K562 (cell line): ENCODE results near the gene RUVBL2. TPM values are rescaled to one million over a fixed set of nuclear protein-coding genes. Genes with fewer than 3 reads are reported as not detected.
A peak's percentile ranks its signal among the peaks of the same experiment; 100 is the strongest.

Experiments used
- ATAC-seq: fragments of 200-7000 bp; cut with Tn5 transposase; 3 replicates; pipeline ENCODE4 v1.9.1; 2020; ENCODE audit warnings: moderate library complexity
- BruUV-seq: library from RNA; stranded (reverse); fragments of 400-500 nt; replicated peaks from 2 replicates; lab custom pipeline; 2021; lab: Mats Ljungman, UMichigan
- CTCF ChIA-PET: fragments of 300-600 bp; formaldehyde crosslinking; extraction: SDS; loops from one replicate; lab custom pipeline; 2021; ENCODE audit warnings: low intra/inter-chr PET ratio; lab: Yijun Ruan, JAX
- POLR2A ChIA-PET: fragments of 300-600, 350-650 bp; sonication (Branson Sonifier 250); formaldehyde crosslinking; extraction: SDS; loops from one replicate; lab custom pipeline; 2021; ENCODE audit warnings: antibody characterized with exemption, inconsistent platforms; lab: Yijun Ruan, JAX
- DNase-seq, 4 experiments: peaks; one replicate each; pipeline versions ENCODE4 v3.0.0 to v3.0.0-alpha.2; 2011 to 2018; ENCODE audit warnings: low spot score in 3 of 4, mixed read lengths in 3 of 4; ENCODE audit errors: extremely low read depth in 1 of 4
- FAIRE-seq: peaks from 2 replicates; lab custom pipeline; 2011; peaks lifted over from hg19 to GRCh38; lab: Jason Lieb, UNC
- H2AFZ ChIP-seq: 2 replicates; pipeline ENCODE4 v1.6.0; 2011; ENCODE audit warnings: low read depth, low read length, control low read depth, inconsistent platforms
- H3K27ac ChIP-seq: fragments of 200-600 bp; 3 replicates; pipeline ENCODE4 v1.8.0; 2011; ENCODE audit warnings: low read depth, mild to moderate bottlenecking, control low read depth, inconsistent platforms, low read length, moderate library complexity, mixed read lengths; ENCODE audit errors: extremely low read depth
- H3K27me3 ChIP-seq, 2 experiments: fragments of 300-600 bp in 1 of 2; 2 replicates in 1 of 2; 3 replicates in 1 of 2; pipeline versions ENCODE4 v1.6.0 to v1.8.0; 2011; ENCODE audit warnings: inconsistent platforms in 2 of 2, low read length in 2 of 2, mild to moderate bottlenecking in 1 of 2, mixed read lengths in 1 of 2, moderate library complexity in 1 of 2; ENCODE audit not compliant: control insufficient read depth in 2 of 2, insufficient read depth in 2 of 2
- H3K36me3 ChIP-seq: fragments of 300-600 bp; 3 replicates; pipeline ENCODE4 v1.8.0; 2011; ENCODE audit warnings: mild to moderate bottlenecking, low read length, inconsistent platforms; ENCODE audit not compliant: control insufficient read depth, insufficient read depth
- H3K4me1 ChIP-seq, 2 experiments: fragments of 200-600 bp in 1 of 2; replicated peaks in 1 of 2; 2 replicates in 1 of 2; 3 replicates in 1 of 2; pipeline versions ENCODE4 v1.5.1 to v1.8.0; 2011; ENCODE audit warnings: inconsistent platforms in 2 of 2, low read length in 2 of 2, mild to moderate bottlenecking in 1 of 2, mixed read lengths in 1 of 2, moderate library complexity in 1 of 2; ENCODE audit not compliant: control insufficient read depth in 2 of 2, insufficient read depth in 2 of 2
- H3K4me2 ChIP-seq: 2 replicates; pipeline ENCODE4 v1.6.1; 2011; ENCODE audit warnings: low read length, control low read depth, inconsistent platforms, mixed read lengths; ENCODE audit not compliant: insufficient read depth
- H3K4me3 ChIP-seq: fragments of 200-600 bp; sonication (generic), shearing (Covaris generic); 2 replicates; pipeline ENCODE4 v1.5.1; 2016; ENCODE audit warnings: control low read depth, inconsistent platforms
- H3K79me2 ChIP-seq: fragments of 200-600 bp; 3 replicates; pipeline ENCODE4 v1.8.0; 2011; ENCODE audit warnings: low read length, inconsistent platforms; ENCODE audit not compliant: control insufficient read depth, insufficient read depth
- H3K9ac ChIP-seq, 2 experiments: 2 replicates each; pipeline versions ENCODE4 v1.6.0 to v1.6.1; 2011; ENCODE audit warnings: low read depth in 2 of 2, low read length in 2 of 2, control low read depth in 1 of 2, inconsistent platforms in 1 of 2, mild to moderate bottlenecking in 1 of 2, mixed read lengths in 1 of 2; ENCODE audit not compliant: insufficient read depth in 1 of 2
- H3K9me1 ChIP-seq: one replicate; pipeline ENCODE4 v1.6.0; 2011; ENCODE audit warnings: inconsistent platforms, mild to moderate bottlenecking, low read length, moderate library complexity; ENCODE audit not compliant: control insufficient read depth, insufficient read depth
- H3K9me3 ChIP-seq: replicated peaks from 2 replicates; pipeline ENCODE4 v1.5.1; 2011; ENCODE audit warnings: low read depth, low read length, inconsistent platforms; ENCODE audit not compliant: control insufficient read depth, insufficient read depth
- H4K20me1 ChIP-seq: replicated peaks from 2 replicates; pipeline ENCODE4 v1.6.1; 2011; ENCODE audit warnings: low read length, inconsistent platforms, mixed read lengths; ENCODE audit not compliant: control insufficient read depth, insufficient read depth
- ETS2 ChIP-seq: IDR thresholded peaks from 2 replicates; pipeline ENCODE4 v1.6.1; 2016; ENCODE audit warnings: borderline replicate concordance, missing genetic modification characterization, mild to moderate bottlenecking, moderate library complexity, missing compliant biosample characterization; ENCODE audit not compliant: poor library complexity, severe bottlenecking
- NBN ChIP-seq: fragments of 450-650 bp; IDR thresholded peaks from 2 replicates; pipeline ENCODE4 v1.6.1; 2016; ENCODE audit warnings: low read depth, mild to moderate bottlenecking
- POLR2G ChIP-seq: fragments of 200-400 bp; formaldehyde crosslinking; IDR thresholded peaks from 2 replicates; pipeline ENCODE4 v1.6.1; 2017; ENCODE audit warnings: low read depth, mild to moderate bottlenecking, antibody characterized with exemption, low read length, moderate library complexity
- RBFOX2 ChIP-seq: fragments of 200-400 bp; formaldehyde crosslinking; IDR thresholded peaks from 2 replicates; pipeline ENCODE4 v1.6.1; 2017; ENCODE audit warnings: low read depth, mild to moderate bottlenecking, low read length, moderate library complexity
- TAF1 ChIP-seq: IDR thresholded peaks from 2 replicates; pipeline ENCODE4 v1.6.1; 2011; ENCODE audit warnings: mild to moderate bottlenecking, low read length, moderate library complexity; ENCODE audit not compliant: insufficient read depth, control insufficient read depth, severe bottlenecking; ENCODE audit errors: extremely low read depth
- TFE3 ChIP-seq: fragments of 450-650 bp; formaldehyde crosslinking; IDR thresholded peaks from 2 replicates; pipeline ENCODE4 v1.4.0; 2020; ENCODE audit warnings: mild to moderate bottlenecking, mixed read lengths
- ZKSCAN3 ChIP-seq: fragments of 250-450 bp; sonication (Bioruptor Pico); IDR thresholded peaks from 2 replicates; pipeline ENCODE4 v1.4.0; 2020
- WGBS: fragments of 100-300 bp; shearing (Covaris generic); methylation state at CpG from one replicate; pipeline ENCODE4 v1.1.6; 2016; ENCODE audit warnings: low coverage, mixed read lengths; ENCODE audit not compliant: insufficient coverage; ENCODE audit errors: missing lambda C conversion rate; 5-methylcytosine and 5-hydroxymethylcytosine counted together
- in situ Hi-C: fragments of 300-500 bp; cut with MboI; formaldehyde crosslinking; loops from 4 replicates; pipeline ENCODE4 v1.15.0; 2018; ENCODE audit warnings: inconsistent platforms, mixed read lengths
- intact Hi-C: fragments of 100-400 bp; cut with micrococcal nuclease; formaldehyde crosslinking; loops from 2 replicates; pipeline ENCODE4 v1.14.2; 2022
- polyA plus RNA-seq, 8 experiments: library from polyadenylated mRNA; depleted of rRNA in 4 of 8; stranded (reverse) in 5 of 8; unstranded in 3 of 8; fragments of >200 nt; fragmentation: Nextera tagmentation in 2 of 8; fragmentation: Illumina TruSeq in 1 of 8; extraction: Ambion mirVana in 2 of 8; extraction: Trizol in 1 of 8; gene quantifications; 2 replicates each; pipeline versions ENCODE4 v1.2.1 to v1.2.3, GENCODE V29; 2011 to 2014; ENCODE audit warnings: inconsistent platforms in 1 of 8, missing spikeins in 1 of 8
- total RNA-seq, 7 experiments: library from RNA; depleted of rRNA in 6 of 7; stranded (reverse); fragments of >200 nt in 6 of 7; fragmentation: Illumina TruSeq in 2 of 7; extraction: Trizol in 2 of 7; gene quantifications; 2 replicates each; pipeline versions ENCODE4 v1.2.1 to v1.2.3, GENCODE V29; 2011 to 2021; ENCODE audit warnings: low replicate concordance in 1 of 7
- TF ChIP-seq, protein P1 (sequence below): sonication (generic); formaldehyde crosslinking; IDR thresholded peaks from 2 replicates; pipeline ENCODE4 v1.8.0; 2022; ENCODE audit warnings: mild to moderate bottlenecking, missing genetic modification reagents
- TF ChIP-seq, protein P2 (sequence below): fragments of 250-450 bp; sonication (Bioruptor Pico); IDR thresholded peaks from 2 replicates; pipeline ENCODE4 v1.8.0; 2022; ENCODE audit warnings: moderate library complexity, mild to moderate bottlenecking, inconsistent platforms

RUVBL2 gene
- total and polyA plus RNA-seq, 9 of the 15 experiments (the other 6 are each of a cell fraction or from before 2014, with no cell fraction given) = 71.4 to 453 (median 237) TPM

GRCh38 chr19:49006905-49007304, 13.2 kb downstream of the RUVBL2 start:
- TF ChIP-seq POLR2G (peak; percentile 29; the same call in 1 of the 2 replicates), ZKSCAN3 (CRISPR knock-in tag) (no peak), RBFOX2 (peak; percentile 45)
- TF ChIP-seq, protein P1, sequence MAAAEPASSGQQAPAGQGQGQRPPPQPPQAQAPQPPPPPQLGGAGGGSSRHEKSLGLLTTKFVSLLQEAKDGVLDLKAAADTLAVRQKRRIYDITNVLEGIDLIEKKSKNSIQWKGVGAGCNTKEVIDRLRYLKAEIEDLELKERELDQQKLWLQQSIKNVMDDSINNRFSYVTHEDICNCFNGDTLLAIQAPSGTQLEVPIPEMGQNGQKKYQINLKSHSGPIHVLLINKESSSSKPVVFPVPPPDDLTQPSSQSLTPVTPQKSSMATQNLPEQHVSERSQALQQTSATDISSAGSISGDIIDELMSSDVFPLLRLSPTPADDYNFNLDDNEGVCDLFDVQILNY (CRISPR knock-in tag) = no peak
- TF ChIP-seq, all 486 proteins: peak for 2
- 98% methylated on average over 21 of the region's 22 CpGs for WGBS
- Histone ChIP-seq H2AFZ (no peak overlapping the region), H3K4me2 (no peak overlapping the region), H3K4me1 (peaks cover 0 to 6% of the 10 kb centered on the region in 2 experiments; a peak in 1 of 5 replicates), H3K9me3 (no peaks in the 10 kb centered on the region), H4K20me1 (no peaks in the 10 kb centered on the region), H3K9me1 (peaks cover 4% of the 10 kb centered on the region), H3K79me2 (no peaks in the 10 kb centered on the region), H3K27me3 (no peaks in the 10 kb centered on the region), H3K4me3 (no peak overlapping the region), H3K27ac (no peak overlapping the region), H3K36me3 (peaks cover 85% of the 10 kb centered on the region), H3K9ac (no peak overlapping the region)
- ChIA-PET POLR2A (interaction anchor here (1.3 kb wide), 2 partner anchors 9 to 13 kb away, joined by 4 to 5 read pairs; partner anchors contain the start of genes GYS1 and RUVBL2), CTCF (no interaction called here)
- in situ Hi-C loops = no loop called here
- no TSS peak for BruUV-seq
- intact Hi-C loops = no loop called here
- DNase-seq (no peak), ATAC-seq (no peak), FAIRE-seq (no peak)

DNA sequence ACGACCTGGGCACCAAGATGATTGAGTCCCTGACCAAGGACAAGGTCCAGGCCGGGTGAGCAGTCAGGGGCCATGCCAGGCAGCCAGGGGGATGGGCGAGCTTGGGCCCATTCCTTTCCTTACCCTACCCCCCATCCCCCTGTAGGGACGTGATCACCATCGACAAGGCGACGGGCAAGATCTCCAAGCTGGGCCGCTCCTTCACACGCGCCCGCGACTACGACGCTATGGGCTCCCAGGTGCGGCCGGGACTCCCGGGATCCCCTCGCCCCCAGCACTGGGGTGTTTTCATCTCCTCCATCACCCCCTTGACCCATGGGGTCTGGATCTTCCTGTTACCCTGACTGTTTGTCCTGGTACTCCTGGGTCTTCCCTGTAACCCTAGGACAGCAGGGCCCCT, 16.1 kb downstream of the RUVBL2 start:
- no peak overlapping the region for H3K27ac ChIP-seq
- H3K27me3 ChIP-seq = no peaks in the 10 kb centered on the region
- H3K36me3 ChIP-seq = peaks cover 84% of the 10 kb centered on the region
- H3K4me1 ChIP-seq = peaks cover 0 to 12% of the 10 kb centered on the region in 2 experiments; a peak in 2 of 5 replicates
- BruUV-seq = no TSS peak
- no peak overlapping the region for H2AFZ ChIP-seq
- in situ Hi-C loops = no loop called here
- ATAC-seq = no peak
- no peaks in the 10 kb centered on the region for H4K20me1 ChIP-seq
- H3K9ac ChIP-seq = no peak overlapping the region; a peak in 1 of 4 replicates
- POLR2A ChIA-PET = interaction anchor here (0.5 to 2.1 kb wide), 4 partner anchors 10 to 544 kb away, joined by 3 to 6 read pairs (median 4); no protein-coding TSS in a partner anchor
- CTCF ChIA-PET = no interaction called here
- H3K4me2 ChIP-seq = no peak overlapping the region
- peaks cover 4% of the 10 kb centered on the region for H3K9me1 ChIP-seq
- WGBS = 95% methylated on average over 14 of the region's 18 CpGs
- no peak for DNase-seq
- H3K4me3 ChIP-seq = no peak overlapping the region
- no peaks in the 10 kb centered on the region for H3K9me3 ChIP-seq
- FAIRE-seq = no peak
- intact Hi-C loops = no loop called here
- no peaks in the 10 kb centered on the region for H3K79me2 ChIP-seq
- TF ChIP-seq NBN (no peak), TFE3 (CRISPR knock-in tag) (no peak), TAF1 (no peak), ETS2 (tag) (no peak)
- TF ChIP-seq, protein P2, sequence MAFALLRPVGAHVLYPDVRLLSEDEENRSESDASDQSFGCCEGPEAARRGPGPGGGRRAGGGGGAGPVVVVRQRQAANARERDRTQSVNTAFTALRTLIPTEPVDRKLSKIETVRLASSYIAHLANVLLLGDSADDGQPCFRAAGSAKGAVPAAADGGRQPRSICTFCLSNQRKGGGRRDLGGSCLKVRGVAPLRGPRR (CRISPR knock-in tag) = no peak
